Measurements from ENCODE around the gene MXRA7. TPM values are rescaled to one million over a fixed set of nuclear protein-coding genes. Genes with fewer than 3 reads are reported as not detected.

MXRA7 gene
- total RNA-seq, 1 donor from 2014 or later: 105 TPM

DNA sequence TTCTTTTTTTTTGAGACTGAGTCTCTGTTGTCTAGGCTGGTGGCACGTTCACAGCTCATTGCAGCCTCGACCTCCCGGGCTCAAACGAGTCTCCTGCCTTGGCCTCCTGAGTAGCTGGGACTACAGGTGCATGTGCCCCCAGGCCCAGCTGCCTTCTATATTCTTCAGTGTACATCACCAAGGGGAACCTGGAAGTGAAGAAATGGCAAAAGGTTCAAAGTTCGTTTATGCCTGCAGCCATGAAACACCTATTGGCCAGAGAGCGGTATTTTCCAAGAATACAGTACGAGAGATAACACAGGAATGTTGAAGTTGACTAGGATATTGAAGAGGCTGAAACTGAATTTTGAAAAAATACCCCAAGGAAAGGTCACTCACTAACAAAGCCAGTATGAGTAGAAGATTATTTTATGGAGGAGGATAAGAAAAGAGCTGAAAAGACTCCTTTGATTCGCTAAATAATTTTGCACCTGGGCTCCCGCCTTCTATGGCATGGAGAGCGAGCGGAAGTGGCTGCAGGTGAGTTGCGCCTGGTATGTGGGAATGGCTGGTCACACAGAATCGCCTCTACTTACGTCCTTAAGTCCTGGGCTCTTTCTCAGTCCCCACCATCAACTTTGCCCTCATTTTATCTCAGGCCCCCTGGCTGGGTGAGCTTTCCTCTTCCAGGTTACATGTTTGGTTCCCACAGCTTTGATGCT is 77.0 kb downstream of the MXRA7 start:
- no peaks in the 10 kb centered on the region for H3K4me1 ChIP-seq
- intact Hi-C loops (cut with DNase I): no loop called here
- DNase-seq (no peak), ATAC-seq (no peak)
- no peaks in the 10 kb centered on the region for H3K9me3 ChIP-seq
- H3K36me3 ChIP-seq: no peaks in the 10 kb centered on the region
- H3K27ac ChIP-seq: no peak overlapping the region
- no peak overlapping the region for H3K4me3 ChIP-seq
- H3K27me3 ChIP-seq (ENCODE audit: low read depth): no peaks in the 10 kb centered on the region
- TF ChIP-seq, protein P1, sequence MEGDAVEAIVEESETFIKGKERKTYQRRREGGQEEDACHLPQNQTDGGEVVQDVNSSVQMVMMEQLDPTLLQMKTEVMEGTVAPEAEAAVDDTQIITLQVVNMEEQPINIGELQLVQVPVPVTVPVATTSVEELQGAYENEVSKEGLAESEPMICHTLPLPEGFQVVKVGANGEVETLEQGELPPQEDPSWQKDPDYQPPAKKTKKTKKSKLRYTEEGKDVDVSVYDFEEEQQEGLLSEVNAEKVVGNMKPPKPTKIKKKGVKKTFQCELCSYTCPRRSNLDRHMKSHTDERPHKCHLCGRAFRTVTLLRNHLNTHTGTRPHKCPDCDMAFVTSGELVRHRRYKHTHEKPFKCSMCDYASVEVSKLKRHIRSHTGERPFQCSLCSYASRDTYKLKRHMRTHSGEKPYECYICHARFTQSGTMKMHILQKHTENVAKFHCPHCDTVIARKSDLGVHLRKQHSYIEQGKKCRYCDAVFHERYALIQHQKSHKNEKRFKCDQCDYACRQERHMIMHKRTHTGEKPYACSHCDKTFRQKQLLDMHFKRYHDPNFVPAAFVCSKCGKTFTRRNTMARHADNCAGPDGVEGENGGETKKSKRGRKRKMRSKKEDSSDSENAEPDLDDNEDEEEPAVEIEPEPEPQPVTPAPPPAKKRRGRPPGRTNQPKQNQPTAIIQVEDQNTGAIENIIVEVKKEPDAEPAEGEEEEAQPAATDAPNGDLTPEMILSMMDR (IDR thresholded peaks at IDR 0.05): no peak

DNA sequence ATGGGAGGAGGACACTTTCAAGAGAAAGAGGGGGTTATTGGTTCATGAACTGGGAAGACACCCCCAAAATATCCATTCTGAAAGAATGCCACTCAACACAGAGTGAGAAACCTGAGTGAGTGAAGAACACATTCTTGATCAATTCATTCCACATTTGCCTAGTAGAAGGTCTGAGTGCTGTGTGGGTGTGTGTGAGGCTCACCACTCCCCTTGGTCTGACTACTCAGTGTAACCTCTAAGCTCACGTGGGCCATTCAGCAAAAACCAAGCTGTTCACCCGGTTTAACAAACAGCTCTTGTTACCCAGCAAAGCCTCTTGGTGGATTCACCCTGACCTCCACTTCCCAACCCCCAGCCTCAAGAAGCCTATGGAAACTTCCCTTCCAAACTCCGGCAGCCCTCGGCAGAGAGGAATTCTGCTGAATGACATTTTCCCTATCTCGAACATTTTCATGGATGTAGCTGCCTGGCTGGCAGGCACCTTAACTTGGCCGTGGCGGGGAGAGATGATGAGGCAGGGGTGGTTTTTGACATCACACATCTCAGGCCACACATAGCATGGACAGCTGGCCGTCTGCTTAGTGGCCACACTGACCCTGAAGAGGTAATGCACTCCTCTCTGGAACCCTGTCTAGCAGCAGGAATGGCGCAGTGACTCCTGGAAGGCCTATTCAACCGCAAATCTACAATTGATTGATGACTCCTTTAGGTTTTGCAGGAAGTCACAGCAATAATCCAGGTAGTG is 78.8 kb downstream of the MXRA7 start:
- no peak overlapping the region for H3K27ac ChIP-seq
- H3K27me3 ChIP-seq (ENCODE audit: low read depth): no peaks in the 10 kb centered on the region
- intact Hi-C loops (cut with DNase I): no loop called here
- TF ChIP-seq, protein P1 (IDR thresholded peaks at IDR 0.05): no peak
- no peaks in the 10 kb centered on the region for H3K9me3 ChIP-seq
- no peaks in the 10 kb centered on the region for H3K36me3 ChIP-seq
- ATAC-seq (peak; percentile 86 to 91), DNase-seq (no peak)
- H3K4me3 ChIP-seq: no peak overlapping the region
- no peaks in the 10 kb centered on the region for H3K4me1 ChIP-seq

DNA sequence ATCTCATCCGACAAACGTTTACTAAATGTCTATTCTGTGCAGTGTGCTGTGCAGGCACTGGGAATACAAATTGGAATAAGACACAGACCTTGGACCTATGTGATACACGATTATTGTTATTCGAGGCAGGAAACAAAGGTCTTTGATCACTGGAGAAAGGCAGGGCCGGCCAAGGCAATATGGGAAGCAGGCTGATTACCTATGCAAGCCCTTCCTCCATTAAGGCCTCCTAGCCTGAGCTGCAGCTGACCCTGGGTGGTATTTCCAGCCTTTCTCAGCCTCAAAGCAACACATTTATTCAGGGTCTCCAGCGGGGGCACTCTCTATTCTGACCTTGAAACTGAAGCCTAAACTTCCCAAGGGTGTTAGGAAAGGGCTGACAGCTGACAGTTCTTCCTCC is 80.6 kb downstream of the MXRA7 start:
- H3K27me3 ChIP-seq (ENCODE audit: low read depth): no peaks in the 10 kb centered on the region
- H3K4me3 ChIP-seq: no peak overlapping the region
- TF ChIP-seq, protein P1 (IDR thresholded peaks at IDR 0.05): no peak
- H3K9me3 ChIP-seq: no peaks in the 10 kb centered on the region
- intact Hi-C loops (cut with DNase I): no loop called here
- H3K36me3 ChIP-seq: no peaks in the 10 kb centered on the region
- no peak for ATAC-seq
- no peaks in the 10 kb centered on the region for H3K4me1 ChIP-seq
- DNase-seq: no peak
- H3K27ac ChIP-seq: no peak overlapping the region

Small RNA genes lying within 50 kb of the gene (microRNA-seq; reads per million reads assigned to microRNA genes)
- gene MIR636 (ENCODE audit: borderline number of aligned reads): not detected

Other genes with a start within 250 kb of the MXRA7 start
- not detected for gene AANAT, start 243.4 kb downstream of the MXRA7 start, total RNA-seq
- gene RHBDF2, start 209.5 kb downstream of the MXRA7 start, total RNA-seq: 47.8 TPM
- 30.2 TPM for gene CYGB, start 173.3 kb downstream of the MXRA7 start, total RNA-seq
- 8.2 TPM for gene PRCD, start 170.9 kb downstream of the MXRA7 start, total RNA-seq
- gene ST6GALNAC2, start 125.1 kb downstream of the MXRA7 start, total RNA-seq: 29.0 TPM
- gene ST6GALNAC1, start 67.2 kb downstream of the MXRA7 start, total RNA-seq: 16.6 TPM
- 29.6 TPM for gene JMJD6, start 15.6 kb upstream of the MXRA7 start, total RNA-seq
- 31.6 TPM for gene METTL23, start 15.9 kb upstream of the MXRA7 start, total RNA-seq
- 122 TPM for gene SRSF2, start 26.4 kb upstream of the MXRA7 start, total RNA-seq
- gene MFSD11, start 27.2 kb upstream of the MXRA7 start, total RNA-seq: 32.2 TPM
- gene MGAT5B, start 157.4 kb upstream of the MXRA7 start, total RNA-seq: 1.3 TPM

All from lower lobe of right lung (tissue), 2 donors.